KBM-7 (cell line): Measurements from ENCODE around the gene GGA2.
A peak's percentile ranks its signal among the peaks of the same experiment; 100 is the strongest.
"Not testable (repeated sequence)": the region's sequence is repeated elsewhere in the genome, so short reads cannot be mapped to it uniquely, and the experiment has no call there.

Experiments used
- DNase-seq: peaks from one replicate; pipeline ENCODE4 v3.0.0-alpha.2; 2015
- in situ Hi-C: fragments of 300-500 bp; cut with MboI; formaldehyde crosslinking; loops from 2 replicates; pipeline ENCODE4 v1.14.3; 2020; ENCODE audit warnings: low sequenced_read_pairs, low pct_unique_long_range_greater_than_20kb, mixed read lengths

GGA2 gene

DNA sequence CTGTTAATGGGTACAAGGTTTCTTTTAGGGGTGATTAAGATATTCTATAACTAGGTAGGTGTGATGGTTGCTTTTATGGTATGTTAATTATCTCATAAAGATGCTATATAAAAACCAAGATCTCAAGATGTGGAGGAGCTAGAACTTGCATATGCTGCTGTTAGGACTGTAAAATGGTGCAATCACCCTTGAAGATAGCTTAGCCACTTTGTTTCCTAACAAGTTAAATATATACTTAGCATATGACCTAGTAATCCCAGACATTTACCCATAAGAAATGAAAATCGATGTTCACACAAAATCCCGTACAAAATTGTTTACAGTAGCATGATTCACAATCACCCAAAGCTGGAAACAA lies 25.1 kb downstream of the GGA2 start:
- DNase-seq, result no peak
- in situ Hi-C loops, result no loop called here

GRCh38 chr16:23484510-23485256 lies 25.6 kb downstream of the GGA2 start:
- no peak for DNase-seq
- in situ Hi-C loops, result no loop called here

DNA sequence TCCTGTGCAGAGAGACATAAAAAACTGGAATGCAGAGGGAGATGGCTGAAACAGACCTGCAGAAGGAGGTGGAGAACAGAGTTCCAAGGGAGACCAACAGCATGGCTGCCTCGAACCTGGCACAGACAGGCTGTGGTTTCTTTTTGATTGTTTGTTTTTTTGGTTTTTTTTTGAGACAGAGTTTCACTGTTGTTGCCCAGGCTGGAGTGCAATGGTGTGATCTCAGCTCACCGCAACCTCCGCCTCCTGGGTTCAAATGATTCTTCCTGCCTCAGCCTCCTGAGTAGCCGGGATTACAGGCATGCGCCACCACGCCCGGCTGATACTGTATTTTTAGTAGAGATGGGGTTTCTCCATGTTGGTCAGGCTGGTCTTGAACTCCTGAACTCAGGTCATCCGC lies 26.8 kb downstream of the GGA2 start:
- in situ Hi-C loops, result not testable (repeated sequence)

DNA sequence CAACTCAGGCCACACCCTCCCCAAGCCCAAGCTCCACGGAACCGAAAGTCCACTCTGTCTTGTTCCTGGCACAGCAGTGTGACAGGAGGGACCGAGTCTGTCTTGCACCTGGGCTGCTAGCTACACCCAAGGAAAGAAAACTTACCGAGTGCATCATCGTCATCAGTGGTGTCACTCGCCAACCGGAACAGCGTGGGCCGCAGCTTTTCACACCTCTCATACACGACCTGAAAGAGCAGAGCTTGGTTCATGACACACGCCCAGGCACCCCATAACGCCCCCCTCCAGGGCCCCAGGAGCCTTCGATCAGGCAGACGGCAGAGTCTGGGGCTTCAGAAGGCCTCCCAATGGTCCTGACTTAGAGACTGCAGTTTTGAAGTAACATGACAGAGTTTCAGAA lies 27.5 kb downstream of the GGA2 start:
- DNase-seq, result no peak
- in situ Hi-C loops, result no loop called here

More for the DNA sequence above, 26.8 kb downstream of the GGA2 start:
- DNase-seq, result not testable (repeated sequence)

DNA sequence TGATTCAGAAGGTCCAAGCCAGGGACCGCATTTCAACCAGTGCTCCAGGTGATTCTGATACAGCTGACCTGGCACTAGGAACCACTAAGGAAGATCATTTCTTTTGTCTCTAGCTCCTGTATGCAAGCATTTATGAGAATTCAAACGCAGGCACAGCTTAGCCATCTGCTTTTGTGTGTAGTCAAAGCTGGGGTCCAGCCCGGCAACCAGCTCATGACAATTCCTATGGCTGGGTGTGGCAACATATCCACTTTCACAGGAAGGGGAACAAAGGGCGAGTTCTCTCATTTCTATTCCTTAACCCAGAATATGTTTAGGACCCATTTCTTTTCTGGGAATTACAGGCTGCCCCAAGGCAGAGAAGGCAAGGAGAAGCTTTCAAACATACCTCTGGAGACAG lies 30.0 kb downstream of the GGA2 start:
- in situ Hi-C loops, result no loop called here
- DNase-seq, result no peak

GRCh38 chr16:23479138-23479537 lies 31.2 kb downstream of the GGA2 start:
- in situ Hi-C loops, result no loop called here
- no peak for DNase-seq

- in situ Hi-C loops, result no loop called here
Observed at GRCh38 chr16:23478566-23478965, 31.7 kb downstream of the GGA2 start.

GRCh38 chr16:23476289-23476688 lies 34.0 kb downstream of the GGA2 start:
- in situ Hi-C loops, result no loop called here
- no peak for DNase-seq

More at GRCh38 chr16:23478566-23478965, 31.7 kb downstream of the GGA2 start:
- no peak for DNase-seq

DNA sequence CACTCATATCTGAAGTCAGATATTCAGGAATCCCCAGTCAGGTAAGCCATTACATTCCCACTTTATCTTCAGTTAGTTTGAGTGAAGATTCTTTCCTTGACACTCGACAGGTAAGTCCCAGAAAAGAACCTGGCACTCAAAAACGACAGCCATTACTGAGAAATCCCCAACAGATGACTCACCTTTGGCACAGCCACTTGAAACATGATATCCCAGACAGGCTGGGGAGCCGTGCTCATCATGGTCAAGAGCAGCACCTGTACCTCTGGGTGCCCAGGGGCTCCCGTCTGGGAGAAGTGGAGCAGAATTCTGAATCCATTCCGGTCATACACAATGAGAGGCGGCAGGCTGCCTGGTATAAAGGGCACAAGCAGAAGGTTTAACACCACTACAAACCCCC lies 40.5 kb downstream of the GGA2 start:
- DNase-seq, result no peak
- in situ Hi-C loops, result no loop called here

DNA sequence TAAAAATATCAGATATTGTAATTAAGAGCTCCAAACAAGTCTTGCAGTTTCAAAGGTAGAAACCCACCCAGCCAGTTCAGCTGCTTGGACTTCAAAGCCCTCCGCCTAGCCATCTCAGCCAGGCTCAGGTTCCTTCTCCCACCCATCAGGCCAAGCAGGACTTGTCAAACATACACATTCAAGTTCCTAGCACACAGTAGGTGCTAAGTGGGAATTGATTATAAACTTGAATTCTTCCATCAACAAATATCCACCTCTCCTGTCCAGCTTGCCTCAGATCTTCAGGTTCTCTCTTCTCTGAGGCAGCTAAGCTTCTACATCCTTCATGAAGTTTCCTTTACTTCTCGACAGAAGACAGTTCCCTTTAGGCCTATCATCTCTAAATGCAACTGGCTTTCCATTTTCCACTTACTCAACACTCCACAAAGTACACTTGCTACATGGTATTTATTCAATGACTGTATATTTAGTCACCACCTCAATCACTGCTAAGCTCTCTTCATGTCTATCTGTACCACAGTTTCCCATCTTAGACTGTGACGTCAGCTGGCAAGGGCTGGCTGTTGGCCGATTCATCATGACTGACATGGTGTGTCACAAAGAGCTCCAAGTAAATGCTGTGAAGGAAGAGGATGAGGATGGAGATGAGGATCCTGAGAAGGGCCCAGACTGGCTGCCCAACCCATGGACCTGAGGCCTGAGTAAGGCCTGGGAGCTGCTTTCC lies 44.0 kb downstream of the GGA2 start:
- in situ Hi-C loops, result no loop called here
- DNase-seq, result no peak

DNA sequence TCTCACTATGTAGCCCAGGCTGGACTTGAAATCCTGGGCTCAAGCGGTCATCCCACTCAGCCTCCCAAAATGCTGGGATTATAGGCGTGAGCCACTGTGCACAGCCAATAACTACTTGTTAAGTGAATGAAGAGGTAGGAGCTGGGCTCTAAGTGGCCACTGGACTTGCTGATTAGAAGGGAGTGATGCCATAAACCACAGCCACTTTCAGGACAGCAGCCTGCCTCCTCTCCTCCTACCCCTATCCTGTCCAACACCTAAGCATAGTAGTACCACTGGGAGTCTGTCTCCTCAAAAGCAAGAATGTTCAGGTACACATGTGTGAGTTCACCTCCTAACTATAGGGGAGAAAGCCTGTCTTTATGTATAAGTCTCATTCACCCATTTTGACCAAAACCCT lies 45.1 kb downstream of the GGA2 start:
- DNase-seq, result no peak
- in situ Hi-C loops, result no loop called here

- no peak for DNase-seq
- in situ Hi-C loops, result no loop called here
Observed at GRCh38 chr16:23464196-23464595, 46.1 kb downstream of the GGA2 start.

GRCh38 chr16:23462994-23463393 lies 47.3 kb downstream of the GGA2 start:
- in situ Hi-C loops, DNase-seq: not testable (repeated sequence)

DNA sequence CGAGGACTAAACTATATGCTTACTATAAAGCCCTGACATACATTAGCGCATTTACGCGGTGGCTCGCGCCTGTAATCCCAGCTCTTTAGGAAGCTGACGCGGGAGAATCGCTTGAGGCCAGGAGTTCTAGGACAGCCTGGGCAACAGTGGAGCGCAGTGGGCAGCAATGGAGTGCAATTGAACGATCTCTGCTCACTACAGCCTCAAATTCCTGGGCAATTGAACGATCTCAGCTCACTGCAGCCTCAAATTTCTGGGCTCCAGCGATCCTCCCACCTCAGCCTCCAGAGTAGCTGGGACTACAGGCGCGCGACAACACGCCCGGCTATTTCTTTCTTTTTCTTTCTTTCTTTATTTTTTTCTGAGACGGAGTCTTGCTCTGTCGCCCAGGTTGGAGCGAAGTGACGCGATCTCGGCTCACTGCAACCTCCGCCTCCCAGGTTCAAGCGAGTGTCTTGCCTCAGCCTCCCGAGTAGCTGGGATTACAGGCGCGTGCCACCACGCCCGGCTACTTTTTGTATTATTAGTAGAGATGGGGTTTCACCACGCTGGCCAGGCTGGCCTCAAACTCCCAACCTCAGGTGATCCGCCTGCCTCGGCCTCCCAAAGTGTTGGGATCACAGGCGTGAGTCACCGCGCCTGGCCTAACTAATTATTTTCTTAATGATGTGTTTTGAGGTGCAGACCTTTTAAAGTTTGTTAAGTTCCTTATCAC lies 56.8 kb downstream of the GGA2 start:
- in situ Hi-C loops, result no loop called here
- DNase-seq, result no peak

DNA sequence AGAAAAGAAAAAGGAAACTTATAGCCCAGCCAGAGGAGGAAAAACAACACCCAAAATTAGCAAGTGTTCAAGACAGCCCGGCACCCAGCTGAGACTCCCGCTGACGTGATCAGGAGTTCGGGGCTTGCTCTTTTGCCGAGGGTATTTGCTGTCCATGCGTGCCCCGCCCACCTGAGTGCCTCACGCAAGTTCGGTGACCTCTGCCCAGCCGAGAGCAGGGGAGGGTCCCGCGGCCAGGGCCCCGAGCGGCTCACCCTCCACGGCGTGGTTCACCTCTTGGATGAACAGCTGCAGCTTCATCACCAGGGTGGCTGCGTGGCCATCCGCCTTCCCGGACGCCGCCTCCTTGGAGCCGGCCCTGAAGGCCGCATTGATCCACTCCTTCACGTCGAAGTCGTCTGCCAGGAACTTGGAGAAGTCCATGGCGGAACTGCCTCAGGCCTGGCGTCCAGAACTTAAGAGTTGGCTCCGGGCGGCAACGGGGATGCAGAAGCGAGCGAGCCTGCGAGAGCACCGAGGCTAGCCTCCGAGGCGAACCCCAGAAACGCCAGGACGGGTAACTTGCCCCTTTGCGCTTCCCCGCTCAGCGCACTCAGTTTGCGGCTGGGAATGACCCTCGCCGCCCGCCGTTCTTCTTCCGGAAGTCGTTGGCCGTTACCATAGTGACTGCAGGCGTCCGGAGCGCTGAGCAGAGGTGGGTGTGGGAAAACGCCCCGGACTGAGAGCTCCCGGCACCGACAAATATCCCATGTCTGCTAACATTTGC lies 57.5 kb downstream of the GGA2 start, which contains the start of gene COG7:
Gene COG7, minus strand, starts transcription at position 618 of the 766 bp plus-strand sequence. Its CDS starts 195 bp downstream, at position 423.
- in situ Hi-C loops, result no loop called here
- DNase-seq, result peak; percentile 89

GRCh38 chr16:23452221-23452571 lies 58.1 kb downstream of the GGA2 start:
- no peak for DNase-seq
- in situ Hi-C loops, result no loop called here

DNA sequence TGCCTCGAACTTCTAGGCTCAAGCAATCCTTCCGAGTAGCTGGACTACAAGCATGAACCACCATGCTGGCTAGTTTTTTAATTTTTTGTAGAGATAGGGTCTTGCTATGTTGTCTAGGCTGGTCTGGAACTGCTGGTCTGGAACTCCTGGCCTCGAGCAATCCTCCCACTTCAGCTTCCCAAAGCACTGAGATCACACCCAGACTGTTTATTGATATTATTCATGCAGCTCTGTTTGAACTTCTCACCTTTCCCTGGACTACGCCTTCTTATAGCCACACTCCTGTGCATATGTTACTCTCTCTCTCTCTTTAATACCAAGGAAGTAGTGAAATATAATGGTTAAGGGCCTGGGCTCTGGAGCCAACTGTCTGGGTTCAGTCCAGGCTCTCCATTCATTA lies 61.9 kb downstream of the GGA2 start:
- no peak for DNase-seq
- in situ Hi-C loops, result no loop called here

GRCh38 chr16:23437542-23437941 lies 72.8 kb downstream of the GGA2 start:
- in situ Hi-C loops, DNase-seq: not testable (repeated sequence)

DNA sequence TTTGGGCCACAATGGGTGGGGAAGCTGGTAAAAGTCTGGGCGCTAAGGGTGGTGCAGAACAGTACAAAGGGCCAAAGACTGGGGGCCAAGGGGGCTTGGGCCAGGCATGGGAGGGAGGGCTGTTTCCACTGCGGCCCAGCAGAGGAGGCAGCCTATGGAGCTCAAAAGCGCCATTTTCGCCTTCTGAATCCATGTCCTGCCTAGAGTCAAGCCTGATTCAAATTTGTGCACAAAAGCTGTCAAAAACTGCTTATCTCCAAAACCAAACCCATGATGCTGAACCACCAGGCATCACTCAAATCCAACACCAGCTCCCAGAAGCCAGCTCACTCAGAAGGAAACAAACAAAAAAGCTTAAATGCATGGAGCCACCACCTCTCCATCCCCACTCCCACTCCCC lies 73.3 kb downstream of the GGA2 start:
- no peak for DNase-seq
- in situ Hi-C loops, result no loop called here
